HG03442 (cell line): ENCODE measurements around the gene KLHDC4.

ENCODE experiments used
- ATAC-seq: cut with Tn5 transposase; IDR thresholded peaks from one replicate; pipeline ENCODE4 v1.9.1; 2021; ENCODE audit warnings: mild to moderate bottlenecking, moderate library complexity; ENCODE audit not compliant: unreplicated experiment

Gene KLHDC4

DNA sequence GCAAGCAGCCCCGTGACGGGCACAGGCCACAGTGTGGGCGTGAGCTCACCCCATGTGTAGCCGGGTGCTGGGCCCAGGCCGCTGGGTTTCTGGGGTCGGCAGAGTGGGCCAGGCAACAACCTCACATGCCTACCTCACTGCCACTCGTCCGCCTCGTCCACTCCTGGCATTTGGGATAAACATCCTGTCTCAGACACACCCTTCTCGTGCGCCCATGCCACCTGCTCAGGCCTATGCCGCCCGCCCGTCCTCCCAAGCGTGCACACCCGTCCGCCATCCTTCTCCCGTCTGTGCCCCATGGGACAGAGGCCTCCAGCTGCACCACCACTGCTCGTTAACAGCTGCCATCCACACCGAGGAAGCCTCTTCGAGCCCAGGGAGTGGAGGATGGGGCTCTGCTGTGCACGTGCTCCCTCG lies 64.3 kb downstream of the KLHDC4 start:
- ATAC-seq: no peak

GRCh38 chr16:87701078-87701460 lies 64.7 kb downstream of the KLHDC4 start:
- no peak for ATAC-seq

DNA sequence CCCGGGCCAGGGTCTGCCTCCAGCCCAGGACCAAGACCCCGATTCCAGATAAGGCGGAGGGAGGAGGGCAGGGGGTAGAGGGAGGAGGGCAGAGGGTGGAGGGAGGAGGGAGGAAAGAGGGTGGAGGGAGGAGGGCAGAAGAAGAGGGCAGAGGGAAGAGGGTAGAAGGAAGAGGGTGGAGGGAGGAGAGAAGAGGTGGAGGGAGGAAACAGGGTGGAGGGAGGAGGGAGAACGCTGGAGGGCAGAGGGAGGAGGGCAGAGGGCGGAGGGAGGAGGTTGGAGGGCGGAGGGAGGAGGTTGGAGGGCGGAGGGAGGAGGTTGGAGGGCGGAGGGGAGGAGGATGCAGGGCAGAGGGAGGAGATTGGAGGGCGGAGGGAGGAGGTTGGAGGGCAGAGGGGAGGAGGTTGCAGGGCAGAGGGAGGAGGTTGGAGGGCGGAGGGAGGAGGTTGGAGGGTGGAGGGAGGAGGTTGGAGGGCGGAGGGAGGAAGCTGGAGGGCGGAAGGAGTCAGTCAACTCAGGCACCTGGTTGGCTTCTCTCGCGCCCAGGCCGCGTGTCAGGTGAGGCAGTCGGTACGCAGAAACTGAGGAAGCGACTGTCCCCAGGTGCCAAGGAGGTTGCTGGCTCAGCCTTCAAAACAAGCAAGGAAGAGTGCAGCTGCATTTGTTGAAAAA lies 65.2 kb downstream of the KLHDC4 start:
- no peak for ATAC-seq

DNA sequence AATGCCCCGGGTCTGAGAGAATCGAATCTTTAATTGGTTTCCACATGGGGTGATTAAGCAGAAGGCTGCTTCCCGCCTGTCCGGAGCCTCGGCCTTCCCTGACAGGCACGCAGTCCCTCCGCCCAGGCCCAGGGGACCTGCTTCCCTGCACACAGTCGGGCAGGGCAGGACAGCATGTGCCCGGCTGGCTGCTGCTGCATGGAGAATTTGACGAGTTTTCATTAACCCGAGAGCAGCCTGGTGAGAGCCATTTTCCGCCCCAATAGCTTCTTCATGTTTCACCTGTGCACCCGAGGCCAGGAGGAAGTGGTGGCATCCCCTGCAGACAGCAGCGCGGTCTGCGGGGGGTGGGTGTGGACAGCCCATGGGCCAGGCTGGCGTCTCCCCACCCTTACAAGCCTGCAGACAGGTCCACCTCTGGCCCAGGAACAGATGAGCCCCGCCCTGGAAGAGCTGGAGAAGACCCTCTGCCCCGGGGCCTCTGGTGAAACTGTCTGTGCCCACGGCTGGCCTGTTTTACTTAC lies 67.0 kb downstream of the KLHDC4 start:
- no peak for ATAC-seq

GRCh38 chr16:87698241-87698640 lies 67.5 kb downstream of the KLHDC4 start:
- ATAC-seq: no peak

DNA sequence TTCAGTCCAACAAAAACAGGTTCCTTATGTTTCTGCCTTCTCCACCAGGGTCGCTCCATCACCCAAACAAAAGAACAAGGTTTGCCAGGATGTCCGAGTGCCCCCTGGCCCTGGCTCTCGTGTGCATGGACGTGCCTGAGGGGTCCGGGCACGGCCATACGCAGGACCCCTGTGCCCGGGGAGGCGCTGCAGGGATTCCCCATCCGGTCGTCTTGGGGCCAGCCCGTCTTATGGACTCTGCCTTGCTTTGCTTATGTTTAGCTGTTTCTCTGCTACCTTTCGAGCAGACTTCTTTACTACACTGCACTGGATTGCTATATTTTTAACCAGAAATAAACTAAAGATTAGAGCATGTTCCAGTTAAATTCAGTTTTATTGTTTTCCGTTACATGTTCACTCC lies 68.0 kb downstream of the KLHDC4 start:
- ATAC-seq: no peak

- no peak for ATAC-seq
Observed at GRCh38 chr16:87697256-87697655, 68.5 kb downstream of the KLHDC4 start.

DNA sequence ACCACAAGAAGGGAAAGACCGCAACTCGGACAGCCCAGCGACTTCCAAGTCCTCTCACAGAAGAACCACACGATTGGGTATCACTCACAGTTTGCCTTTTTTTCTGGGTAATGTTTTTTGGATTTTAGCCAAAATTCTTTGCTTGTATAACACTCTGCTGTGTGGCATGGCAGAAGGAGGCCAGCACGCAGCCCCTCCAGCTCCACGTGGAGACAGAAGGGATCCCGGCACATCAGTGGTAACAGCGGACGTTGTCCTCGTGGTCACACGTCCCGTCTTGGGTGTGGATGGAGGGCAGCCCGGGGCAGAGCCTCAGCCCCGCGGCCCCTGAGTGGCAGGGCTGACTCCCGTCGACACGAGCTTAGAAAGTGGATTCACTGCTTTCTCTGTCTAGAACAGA lies 69.1 kb downstream of the KLHDC4 start:
- ATAC-seq: no peak

- no peak for ATAC-seq
Observed at GRCh38 chr16:87695534-87695933, 70.3 kb downstream of the KLHDC4 start.

DNA sequence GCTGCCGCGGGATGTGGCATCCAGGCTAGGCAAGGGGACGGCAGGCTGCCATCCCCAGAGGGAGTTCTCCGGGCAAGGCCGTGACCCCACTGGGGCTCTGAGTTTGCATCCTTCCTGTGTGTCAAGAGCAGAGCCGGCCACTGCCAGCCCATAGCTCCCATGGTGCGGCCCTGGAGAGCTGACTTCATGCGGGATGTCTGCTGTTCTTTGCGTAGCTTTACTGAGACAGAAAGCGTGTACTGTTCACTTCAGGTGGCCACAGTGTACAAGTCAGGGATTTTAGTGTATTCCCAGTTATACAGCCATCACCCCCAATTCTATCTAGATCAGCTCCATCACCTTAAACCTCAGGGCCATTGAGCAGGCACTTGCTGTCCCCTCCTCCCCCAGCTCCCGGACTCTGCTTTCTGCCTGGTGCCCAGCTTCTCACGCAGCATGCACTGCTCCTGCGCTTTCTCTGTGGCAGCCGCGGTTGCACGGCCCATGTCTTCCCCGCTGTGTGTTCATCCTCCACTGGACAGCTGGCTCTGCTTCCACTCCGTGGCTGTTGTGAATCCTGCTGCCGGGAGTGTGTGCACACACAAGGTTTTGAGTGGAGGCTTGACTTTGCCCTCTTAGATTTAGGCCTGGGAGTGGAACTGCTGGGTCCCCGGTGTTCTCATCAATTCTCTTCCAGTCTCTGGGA lies 71.2 kb downstream of the KLHDC4 start:
- ATAC-seq: no peak

GRCh38 chr16:87693827-87694226 lies 72.0 kb downstream of the KLHDC4 start:
- no peak for ATAC-seq

- no peak for ATAC-seq
Observed at GRCh38 chr16:87692756-87693155, 73.0 kb downstream of the KLHDC4 start.

DNA sequence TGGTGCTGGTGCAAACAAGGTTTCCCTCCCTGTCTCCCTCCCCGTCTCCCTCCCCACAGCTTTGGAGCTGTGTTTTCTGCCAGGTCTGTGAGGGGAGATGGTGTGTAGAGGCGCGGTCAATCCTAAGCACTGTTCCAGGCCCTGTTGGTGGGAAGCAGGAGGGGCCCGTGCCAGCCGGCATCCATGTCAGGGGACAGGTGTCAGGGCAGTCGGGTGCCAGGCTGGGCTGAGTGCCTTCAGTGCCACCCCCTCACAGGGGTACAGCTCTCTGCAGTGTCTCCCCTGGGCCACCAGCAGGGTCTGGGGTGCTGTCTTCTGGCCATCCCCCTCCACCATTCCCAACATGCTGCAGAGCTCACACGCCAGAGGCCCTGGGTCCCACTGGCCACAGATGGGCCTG lies 73.6 kb downstream of the KLHDC4 start:
- ATAC-seq: no peak

GRCh38 chr16:87691686-87692079 lies 74.1 kb downstream of the KLHDC4 start:
- ATAC-seq: no peak

DNA sequence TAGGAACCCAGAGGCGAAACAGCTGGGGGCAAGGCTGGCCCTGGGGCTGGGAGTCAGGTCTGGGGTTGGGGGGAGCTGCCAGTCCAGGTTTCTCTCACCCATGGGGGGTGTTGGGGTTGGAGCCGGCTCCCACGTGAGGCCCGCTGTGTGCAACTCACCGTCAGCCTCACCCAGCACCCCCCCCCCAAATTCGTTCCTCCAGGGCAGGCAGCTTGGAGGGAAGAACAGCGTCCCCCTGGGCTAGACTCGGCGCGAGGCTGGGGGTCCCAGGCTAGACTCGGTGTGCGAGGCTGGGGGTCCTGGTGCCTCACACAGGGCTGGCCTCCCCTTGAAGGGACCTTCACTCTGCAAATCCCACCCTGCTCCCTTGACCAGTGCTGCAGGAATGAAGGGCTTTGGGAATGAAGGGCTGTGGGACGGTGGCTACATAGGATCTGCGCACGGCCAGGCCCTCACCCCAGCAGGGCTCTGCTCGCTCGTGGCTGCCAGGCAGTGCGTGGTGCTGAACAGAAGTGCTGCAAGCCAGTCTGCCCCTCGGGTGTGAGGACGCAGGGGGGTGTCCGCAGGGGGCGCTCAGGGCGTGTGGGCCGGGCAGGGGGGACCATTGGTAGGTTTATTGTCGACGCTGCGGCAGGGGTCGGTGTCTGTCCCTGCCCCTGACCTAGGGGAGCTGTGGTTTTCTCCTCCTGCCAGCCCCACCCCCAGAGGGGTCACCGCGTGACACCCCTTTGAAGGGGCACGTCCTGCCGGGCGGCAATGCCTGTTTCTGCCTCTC lies 74.7 kb downstream of the KLHDC4 start:
- ATAC-seq: no peak

- ATAC-seq: no peak
Observed at GRCh38 chr16:87689956-87690465, 75.8 kb downstream of the KLHDC4 start.

- no peak for ATAC-seq
Observed at GRCh38 chr16:87688876-87689815, 76.6 kb downstream of the KLHDC4 start.

DNA sequence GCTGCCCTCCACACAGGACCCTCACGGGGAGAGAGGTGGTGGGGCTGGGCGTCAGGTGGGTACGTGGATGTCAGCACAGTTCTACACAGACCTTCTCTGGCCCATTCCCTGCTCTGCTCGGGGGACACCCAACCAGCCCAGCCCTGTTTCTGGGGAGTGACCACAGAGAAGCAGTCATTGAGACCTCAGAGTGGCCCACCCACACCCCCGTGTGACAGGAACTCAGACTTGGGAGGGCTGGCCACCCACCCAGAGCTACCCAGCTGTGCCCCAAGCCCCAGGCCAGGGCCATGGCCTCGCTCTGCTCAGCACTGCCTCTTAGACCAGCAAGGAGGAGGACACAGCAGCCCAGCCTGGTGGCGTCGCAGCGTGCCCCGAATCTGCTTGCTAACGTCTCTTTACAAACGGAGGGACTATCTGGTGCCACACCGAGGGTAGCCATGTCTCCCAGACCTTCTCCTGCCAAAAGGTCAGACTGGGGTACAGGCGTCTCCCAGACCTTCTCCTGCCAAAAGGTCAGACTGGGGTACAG lies 77.7 kb downstream of the KLHDC4 start:
- no peak for ATAC-seq

DNA sequence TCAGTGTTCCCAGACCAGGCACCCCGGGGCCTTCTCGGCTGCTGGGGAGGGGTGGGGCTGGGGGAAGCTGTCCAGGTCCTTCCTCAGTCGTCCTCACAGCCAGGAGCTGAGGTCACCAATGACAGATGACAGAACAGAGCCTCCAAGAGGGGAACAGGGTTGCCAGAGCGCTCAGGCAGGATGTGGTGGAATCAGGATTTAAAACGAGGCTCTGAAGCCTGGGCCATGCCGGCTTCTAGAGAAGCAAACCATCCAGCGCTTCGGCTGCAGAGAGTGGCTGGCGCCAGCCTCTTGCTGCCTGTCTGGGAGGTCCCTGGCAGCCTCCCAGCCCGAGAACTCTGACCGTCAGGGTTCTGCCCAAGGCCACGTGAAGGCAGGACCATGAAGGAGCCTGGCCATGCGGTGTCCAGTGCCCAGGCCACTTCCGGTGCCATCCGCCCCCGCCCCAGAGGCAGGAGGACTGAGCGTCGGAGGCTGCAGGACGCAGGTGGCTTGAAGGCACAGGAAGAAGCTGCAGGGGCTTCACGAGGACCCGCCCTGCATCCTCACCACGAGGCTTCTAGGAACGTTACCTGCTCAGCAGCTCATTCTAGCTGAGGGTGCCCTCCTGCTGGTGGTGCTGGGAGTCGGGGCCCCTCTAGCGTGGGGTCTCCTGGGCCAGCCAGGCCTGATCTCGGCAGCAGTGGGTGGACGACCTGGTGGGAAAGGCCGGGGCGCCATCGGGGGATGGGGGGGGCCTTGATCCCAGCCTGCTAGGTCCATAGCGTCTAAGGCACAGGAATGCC lies 78.5 kb downstream of the KLHDC4 start:
- no peak for ATAC-seq
